ENCODE data around the gene TBC1D17.
"Not testable (repeated sequence)": the region's sequence is repeated elsewhere in the genome, so short reads cannot be mapped to it uniquely, and the experiment has no call there.

The TBC1D17 gene

DNA sequence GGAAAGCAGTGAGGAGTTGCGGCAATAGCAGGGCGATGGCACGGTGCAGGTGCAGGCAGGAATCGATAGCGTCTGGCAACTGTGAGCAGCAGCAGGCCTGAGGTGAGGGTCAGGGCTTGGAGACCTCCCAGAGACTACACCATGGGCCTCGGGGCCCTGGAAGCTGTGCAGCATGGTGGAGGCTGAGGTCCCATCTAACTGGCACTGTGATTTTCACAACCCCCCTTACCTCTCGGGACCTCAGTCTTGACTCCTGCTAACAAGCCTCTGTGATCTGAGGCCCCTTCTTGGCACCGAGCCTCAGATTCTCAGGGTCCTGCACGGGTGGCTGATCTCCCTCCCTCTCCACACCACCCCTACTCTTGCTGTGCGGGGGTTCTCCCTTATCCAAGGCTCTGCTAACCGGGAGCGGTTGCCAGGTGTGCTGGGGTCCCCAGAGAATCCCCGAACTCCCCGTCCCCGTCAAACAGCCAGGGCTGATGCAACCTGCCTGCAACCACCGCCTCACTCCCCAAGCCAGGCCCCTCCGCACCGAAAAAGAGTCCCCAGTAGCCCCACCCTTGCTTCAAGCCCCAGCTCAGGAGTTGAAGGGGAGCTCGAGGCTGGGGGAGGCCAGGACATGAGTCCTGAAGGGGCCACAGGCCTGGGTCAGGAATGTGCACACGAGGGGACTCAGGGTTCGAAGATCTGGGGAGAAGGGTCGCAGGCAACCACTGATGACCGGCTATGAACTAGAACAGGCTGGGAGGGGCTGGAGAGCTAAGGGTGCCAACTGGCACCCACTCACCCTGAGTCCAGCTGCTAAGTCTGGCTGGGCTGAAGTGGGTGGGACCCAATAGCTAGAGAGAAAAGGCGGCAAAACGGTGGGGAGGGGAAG lies 46.7 kb downstream of the TBC1D17 start:
- DNase-seq = no peak

DNA sequence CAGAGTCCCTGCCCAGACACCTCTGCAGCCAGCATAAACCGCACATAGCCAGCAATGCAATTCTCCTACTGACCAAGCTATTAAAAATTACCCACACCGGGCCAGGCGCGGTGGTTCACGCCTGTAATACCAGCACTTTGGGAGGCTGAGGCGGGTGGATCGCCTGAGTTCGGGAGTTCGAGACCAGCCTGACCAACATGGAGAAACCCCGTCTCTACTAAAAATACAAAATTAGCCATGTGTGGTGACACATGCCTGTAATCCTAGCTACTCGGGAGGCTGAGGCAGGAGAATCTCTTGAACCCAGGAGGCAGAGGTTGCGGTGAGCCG lies 47.3 kb downstream of the TBC1D17 start:
- not testable (repeated sequence) for DNase-seq

DNA sequence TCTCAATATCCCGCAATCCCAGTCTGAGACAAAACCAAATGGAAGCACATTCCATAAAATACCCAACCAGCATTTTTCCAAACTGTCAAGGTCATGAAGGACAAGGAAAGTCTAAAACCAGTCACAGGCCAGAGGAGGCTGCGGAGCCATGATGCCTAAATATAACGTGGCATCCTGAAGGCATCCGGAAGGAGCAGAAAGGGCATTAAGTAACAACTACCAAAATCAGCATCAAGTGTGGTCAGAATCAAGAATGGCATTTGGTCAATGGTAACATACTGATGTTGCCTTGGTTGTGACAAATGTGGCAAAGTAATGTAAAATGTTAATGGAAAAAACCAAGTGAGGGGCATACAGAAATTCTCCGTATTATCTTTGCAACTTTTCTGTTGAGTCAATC lies 48.0 kb downstream of the TBC1D17 start:
- no peak for DNase-seq

DNA sequence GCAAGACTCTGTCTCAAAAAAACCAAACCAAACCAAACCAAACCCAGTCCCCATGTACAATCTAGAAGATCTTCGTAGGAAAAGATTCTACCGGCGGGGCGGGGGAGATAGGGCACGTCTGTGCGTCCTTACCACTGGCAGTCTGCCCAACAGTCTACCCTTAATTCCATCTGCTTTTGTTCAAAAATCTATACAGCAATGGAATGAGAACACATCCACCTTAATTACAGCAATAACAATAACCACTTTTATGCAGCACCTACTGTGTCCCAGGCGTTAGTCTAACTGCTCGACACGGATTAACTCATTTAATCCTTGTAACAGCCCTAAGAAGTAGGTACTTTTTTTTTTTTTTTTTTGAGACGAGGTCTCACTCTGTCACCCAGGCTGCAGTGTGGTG lies 49.0 kb downstream of the TBC1D17 start:
- DNase-seq = no peak

DNA sequence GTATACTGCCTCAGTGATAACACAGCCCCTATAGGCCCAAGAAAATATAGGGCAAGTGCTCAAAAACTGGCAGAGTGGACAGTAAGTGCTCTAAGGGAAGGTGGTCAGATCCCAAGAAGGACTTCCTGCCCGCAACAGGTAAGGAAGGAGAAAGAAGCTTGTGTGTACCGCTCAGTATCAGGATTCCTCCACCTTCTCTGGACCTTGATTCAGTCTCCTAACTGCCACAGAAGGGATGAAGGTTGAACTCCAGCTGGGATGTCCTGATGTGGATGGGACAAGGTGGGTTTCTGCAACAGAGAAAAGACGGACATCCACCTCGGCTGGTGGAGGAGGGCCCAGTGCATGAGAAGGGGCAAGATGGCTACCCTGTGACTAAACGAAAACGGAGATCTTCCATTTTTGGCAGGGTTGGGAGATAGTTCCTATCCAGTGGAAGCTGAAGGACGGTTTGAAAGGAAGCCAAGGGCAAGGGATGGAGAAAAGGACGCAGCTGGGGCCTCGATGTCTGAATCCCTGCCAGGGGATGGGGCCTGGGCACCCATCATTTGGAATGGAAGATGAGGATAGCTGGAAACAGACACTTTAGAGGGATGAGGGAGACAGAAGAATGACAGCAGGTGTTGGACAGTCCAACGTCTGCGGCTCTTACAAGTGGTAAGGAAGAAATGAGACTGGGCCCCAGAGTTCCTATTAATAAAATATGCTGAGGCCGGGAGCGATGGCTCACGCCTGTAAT lies 50.2 kb downstream of the TBC1D17 start:
- DNase-seq = no peak

DNA sequence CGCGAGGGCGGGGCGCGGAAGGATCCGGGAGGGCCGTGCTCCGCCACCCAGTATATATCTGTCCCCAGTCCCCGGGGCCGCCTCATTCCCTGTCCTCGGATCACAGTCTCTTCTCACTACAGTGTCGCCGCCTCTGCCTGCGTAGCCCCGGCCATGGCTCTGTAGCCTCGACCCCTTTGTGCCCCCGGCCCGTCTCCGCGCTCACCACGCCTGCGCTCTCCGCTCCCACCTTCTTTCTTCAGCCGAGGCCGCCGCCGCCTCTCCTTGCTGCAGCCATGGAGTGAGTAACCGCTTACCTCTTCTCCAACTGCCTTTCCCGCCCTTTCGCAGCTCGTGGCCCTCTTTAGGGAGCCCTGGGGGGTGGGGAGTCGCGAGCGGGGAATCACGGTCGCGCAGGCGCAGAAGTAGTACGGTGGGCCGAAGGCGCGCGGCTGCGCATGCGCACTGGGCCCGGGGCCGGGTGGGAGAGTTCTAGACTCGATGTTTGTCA lies 51.7 kb downstream of the TBC1D17 start, which contains the start of the genes ATF5 and NUP62:
Gene ATF5, plus strand, starts transcription at position 85 of the 490 bp plus-strand sequence. CDS start 1,646 bp downstream, outside the sequence.
Gene NUP62, minus strand, starts transcription at position 384 of the 490 bp plus-strand sequence. CDS start 19,697 bp downstream, outside the sequence.
- peak; percentile 80 to 92 for DNase-seq

DNA sequence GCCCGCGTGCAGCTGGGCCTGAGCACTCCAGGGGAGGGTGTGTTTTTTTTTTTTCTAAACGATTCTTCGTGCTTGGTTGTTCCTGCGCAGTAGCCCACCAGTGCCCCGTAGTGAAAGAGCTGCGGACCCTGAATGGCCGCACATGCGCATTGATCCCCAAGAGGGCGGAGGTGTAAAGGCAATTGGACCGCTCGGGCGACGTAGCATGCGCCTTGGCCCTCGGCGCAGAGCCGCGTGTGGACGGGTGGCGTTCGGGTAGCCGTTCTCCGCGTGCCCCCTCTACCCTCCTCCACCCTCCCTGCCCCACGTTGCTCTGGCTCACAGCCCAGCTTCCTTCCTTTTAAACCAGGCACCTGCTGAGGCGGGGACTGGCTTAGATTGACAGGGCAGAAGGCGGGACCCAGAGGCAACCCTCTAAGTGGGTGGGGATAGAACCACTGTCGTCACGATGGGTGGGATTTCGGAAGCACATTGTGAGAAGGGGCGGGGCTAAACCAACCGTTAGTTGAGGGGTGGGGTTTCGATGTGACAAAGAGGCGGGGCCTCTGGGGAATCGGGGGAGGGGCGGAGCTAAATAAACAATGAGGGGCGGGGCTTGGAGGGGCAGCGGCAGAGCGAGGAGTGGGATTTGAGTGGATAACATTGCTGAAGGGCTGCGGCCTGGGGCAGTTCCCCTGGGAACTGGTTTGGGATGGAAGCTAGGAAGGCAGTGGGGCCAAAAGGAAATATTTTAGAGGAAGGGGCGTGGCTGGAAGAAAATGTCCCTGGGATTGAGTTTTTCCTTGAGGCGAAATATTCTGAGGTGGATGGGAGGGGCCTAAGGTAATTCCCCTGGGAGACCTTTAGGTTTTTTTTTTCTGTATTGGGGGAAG lies 52.3 kb downstream of the TBC1D17 start:
- peak; percentile 93 to 97 for DNase-seq

DNA sequence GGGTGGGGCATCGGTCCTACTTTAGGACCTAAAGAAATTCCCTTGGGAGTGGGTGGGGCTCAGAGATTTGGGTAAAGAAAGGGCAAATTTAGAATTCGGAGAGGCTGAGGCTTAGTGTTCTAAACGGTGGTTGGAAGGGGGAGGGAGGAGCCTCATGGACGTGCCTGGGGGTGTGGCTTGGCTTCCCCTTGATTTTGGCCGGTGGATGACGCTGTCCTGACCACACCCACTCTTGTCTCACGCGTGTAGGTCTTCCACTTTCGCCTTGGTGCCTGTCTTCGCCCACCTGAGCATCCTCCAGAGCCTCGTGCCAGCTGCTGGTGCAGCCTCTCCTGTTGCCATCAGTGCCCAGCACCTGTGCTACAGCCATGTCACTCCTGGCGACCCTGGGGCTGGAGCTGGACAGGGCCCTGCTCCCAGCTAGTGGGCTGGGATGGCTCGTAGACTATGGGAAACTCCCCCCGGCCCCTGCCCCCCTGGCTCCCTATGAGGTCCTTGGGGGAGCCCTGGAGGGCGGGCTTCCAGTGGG lies 53.0 kb downstream of the TBC1D17 start:
- no peak for DNase-seq

DNA sequence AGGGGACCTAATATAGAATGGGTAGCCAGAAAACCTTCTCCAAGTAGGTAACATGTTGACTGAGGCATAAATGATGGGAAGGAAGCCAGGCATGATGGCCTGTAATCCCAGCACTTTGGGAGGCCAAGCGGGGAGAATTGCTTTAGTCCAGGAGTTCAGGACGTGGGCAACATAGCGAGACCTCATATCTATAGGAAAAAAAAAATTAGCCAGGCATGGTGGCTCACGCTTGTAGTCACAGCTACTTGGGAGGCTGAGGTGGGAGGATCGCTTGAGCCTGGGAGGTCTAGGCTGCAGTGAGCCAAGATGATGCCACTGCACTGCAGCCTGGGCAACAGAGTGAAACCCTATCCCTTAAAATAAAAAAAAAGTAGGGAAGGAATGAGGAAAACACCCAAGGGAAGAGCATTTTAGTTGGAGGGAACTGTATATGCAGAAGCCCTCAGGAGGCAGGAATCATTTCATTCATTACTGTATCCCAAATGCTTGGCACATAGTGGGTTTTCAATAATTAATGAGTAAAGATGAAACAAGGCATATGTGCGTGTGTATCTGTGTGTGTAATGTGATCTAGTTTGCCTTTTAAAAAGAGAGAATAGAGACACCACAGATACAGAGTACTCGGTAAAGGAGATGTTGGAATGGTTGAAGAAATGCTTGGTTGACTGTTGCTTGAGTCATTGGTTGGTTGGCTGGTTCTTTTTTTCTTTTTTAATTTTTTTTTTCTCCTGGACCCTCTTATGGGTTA lies 54.0 kb downstream of the TBC1D17 start:
- no peak for DNase-seq

DNA sequence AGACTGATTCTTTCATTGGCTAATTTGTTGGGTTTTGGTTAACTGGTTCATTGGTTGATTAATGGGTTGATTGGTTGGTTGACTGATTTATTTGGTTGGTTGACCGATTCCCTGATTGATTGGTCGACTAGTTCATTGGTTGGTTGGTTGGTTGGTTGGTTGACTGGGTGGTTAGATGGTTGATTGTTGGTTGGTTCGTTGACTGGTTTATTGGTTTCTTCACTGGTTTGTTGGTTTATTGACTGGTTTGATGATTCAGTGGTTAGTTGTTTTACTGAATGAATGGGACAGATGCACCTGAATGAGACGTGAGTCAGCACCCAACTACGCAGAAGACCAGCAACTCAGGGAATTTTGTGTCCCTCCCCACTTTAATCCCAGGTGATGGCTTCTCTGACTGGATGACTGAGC lies 54.5 kb downstream of the TBC1D17 start:
- no peak for DNase-seq

DNA sequence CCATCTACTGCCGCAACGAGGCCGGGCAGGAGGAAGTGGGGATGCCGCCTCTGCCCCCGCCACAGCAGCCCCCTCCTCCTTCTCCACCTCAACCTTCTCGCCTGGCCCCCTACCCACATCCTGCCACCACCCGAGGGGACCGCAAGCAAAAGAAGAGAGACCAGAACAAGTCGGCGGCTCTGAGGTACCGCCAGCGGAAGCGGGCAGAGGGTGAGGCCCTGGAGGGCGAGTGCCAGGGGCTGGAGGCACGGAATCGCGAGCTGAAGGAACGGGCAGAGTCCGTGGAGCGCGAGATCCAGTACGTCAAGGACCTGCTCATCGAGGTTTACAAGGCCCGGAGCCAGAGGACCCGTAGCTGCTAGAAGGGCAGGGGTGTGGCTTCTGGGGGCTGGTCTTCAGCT lies 55.2 kb downstream of the TBC1D17 start:
- no peak for DNase-seq

DNA sequence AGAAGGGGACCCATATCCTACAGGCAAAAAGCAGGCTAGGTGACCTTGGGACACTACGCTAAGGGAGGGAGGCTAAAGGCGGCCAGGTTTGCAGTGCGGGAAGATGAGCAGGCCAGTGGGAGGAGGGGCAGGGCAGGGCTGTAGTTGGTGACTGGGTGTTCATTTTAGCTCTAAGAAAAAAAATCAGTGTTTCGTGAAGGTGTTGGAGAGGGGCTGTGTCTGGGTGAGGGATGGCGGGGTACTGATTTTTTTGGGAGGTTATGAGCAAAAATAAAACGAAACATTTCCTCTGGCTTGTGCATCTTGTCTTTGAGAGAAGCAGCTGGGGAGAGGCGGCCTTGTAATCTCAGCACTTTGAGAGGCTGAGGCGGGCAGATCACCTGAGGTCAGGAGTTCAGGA lies 56.1 kb downstream of the TBC1D17 start:
- DNase-seq = no peak

DNA sequence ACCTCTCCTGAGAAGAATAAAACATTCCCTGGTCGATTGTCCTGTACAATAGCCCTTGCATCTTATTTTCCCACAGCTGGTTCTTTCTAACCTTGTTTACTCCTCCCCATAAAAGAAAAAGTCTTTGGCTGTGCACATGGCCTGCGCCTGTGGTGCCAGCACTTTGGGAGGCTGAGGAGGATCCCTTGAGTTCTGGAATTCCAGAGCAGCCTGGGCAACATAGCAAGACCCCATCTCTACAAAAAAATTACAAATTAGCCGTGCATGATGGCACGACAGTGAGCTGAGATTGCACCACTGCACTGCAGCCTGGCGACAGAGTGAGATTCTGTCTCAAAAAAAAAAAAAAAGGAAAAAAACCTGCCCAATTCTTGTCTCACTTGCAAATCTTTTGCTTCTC lies 59.0 kb downstream of the TBC1D17 start:
- DNase-seq = no peak

DNA sequence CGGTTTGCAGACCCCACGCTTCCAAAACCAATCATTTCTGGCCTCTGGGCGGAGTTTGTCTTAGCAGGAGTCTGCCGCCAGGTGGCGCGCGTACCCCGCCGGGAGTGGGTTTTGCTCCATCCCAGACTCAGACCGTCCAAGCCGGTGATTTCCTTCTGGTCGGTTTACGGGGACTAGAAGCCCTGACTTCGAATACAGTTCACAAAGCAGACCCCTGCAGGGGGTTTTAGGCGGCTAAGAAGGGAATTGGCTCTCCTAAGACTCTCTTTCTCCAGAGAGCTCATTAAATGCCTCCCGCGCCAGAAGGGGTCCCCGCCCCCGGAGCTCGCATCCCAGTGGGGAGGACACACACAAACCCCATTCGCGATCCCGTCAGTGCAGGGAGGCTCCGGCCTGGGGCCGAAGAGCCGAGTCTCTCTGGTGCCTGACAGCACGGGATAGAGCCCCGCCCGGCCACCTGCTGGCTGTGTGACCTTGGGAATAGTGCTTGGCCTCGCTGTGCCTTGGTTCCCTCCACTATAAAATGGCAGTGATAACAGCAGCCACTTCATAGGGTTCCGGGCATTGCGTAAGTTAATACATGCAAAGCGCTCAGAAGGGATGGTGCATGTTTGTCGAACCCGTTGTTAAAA lies 60.4 kb downstream of the TBC1D17 start:
- peak; percentile 68 to 71 for DNase-seq

All from Kasumi-1 (cell line).